ENCODE measurements around the gene GPC3.

GPC3 gene

DNA sequence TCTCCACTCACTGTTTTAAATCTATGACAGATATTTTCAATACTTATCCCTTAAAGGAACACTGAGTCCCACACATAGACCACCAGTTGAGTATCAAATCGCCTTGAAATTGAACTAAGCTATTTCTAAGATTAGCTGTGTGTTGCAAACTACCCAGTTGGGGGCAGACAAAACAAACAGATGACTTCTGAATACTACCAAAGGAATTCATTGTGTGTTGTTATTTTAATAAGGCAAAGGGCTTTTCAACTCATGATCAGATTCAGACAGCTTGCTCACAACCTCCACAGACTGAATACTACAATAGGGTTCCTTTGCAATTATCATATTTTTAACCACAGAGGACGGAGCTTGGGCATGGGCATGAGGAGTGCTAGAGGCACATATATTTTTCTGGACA, 287.1 kb downstream of the GPC3 start:
- peak in 4 of 51 donors; percentile 0 to 7 (median 3) for DNase-seq

DNA sequence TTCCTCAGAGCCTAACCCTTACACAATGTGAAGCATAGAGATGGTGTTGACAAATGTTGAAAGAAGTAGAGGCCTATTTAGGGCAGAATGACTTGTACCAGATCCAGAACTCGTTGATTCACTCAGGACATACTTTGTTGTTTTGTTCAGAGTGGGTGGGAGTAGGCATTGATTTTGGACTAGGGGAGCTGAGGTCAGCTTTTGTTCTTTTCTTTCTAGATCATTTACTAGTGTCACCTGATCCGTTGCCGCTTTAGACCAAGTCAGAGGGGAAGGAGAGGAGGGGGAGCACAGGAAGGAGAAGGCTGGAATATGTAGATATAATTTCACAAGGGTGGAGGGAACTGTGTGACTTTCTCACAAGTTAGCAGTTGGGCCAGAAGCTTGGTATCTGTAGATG, 287.7 kb downstream of the GPC3 start:
- DNase-seq: no peak

DNA sequence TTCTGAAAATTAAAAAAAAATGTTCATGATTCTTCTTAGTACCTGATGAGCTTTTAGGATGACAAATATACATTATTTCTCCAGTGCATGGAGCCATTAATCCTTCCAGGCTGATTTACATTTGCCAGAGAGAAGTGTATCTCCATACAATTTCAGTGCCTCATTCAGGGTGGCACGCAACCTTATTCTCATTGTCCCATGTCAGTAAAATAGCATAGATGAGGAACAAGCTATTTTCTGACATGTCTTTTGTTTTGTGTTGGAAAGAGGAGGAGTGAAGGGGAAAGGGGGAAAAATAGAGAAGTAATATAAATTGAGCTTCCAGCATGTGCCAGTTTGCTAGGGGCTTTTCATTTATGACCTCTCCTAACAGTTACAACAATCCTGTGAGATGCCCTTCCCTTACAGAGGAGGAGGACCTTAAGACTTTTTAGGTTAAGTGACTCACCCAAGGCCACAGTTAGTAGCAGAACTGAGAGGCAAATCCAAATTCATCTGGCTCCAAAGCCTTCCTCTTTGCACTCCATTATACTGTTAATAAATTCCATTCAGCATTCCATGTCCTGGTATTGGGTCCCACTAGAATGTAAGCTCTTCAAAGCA, 295.3 kb downstream of the GPC3 start:
- no peak for DNase-seq

DNA sequence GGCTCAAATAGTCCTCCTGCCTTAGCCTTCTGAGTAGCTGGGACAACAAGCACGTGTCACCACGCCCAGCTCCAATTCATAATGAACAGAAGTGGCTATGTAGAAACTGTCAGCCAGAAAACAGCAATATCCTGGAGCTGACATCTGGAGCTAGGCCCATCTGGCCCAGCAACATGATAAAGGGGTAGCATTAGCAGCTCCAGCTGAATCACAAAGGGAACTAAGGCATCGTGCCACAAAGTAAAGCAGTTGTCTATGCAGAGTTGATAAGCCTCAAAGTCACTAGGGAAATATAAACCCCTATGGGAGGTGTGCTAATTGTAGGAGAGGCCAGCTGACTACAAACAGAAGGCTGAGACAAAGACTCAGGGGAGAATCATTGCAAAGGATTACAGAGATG, 299.6 kb downstream of the GPC3 start:
- DNase-seq: no peak

DNA sequence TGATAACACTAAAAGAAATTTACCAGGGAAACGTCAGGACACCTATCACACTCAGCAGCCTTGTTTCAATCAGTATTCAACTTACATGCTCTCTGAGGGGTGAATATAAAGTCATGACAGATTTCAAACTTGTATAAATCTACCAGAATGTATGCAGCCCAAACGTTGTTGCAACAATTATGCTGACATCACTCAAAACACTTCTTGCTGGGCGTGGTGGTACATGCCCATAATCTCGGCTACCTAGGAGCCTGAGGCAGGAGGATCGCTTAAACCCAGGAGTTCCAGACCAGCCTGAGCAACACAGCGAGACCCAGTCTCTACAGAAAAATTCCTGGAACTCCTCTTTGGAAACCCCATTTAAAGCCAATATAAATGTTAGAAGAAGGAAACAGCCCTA, 303.5 kb downstream of the GPC3 start:
- no peak for DNase-seq

DNA sequence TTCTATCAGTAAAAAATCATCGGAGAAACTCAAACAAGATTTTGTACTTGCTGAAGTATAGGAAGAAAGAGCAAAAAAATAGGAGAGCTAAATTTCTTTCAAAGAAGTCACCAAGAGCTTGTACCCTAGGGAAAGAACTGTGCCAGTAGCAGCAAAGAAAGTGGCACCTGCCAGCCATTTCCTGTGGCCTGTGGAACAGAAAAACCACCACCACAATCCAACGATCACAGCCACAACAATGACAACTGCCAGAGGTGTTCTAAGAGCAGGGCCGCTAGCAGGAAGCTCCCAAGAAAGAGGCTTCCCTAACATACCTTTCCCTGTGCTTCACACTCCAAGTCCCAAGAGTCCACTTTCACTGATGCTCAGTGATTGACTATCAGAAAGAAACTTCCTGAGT, 304.0 kb downstream of the GPC3 start:
- DNase-seq: no peak

DNA sequence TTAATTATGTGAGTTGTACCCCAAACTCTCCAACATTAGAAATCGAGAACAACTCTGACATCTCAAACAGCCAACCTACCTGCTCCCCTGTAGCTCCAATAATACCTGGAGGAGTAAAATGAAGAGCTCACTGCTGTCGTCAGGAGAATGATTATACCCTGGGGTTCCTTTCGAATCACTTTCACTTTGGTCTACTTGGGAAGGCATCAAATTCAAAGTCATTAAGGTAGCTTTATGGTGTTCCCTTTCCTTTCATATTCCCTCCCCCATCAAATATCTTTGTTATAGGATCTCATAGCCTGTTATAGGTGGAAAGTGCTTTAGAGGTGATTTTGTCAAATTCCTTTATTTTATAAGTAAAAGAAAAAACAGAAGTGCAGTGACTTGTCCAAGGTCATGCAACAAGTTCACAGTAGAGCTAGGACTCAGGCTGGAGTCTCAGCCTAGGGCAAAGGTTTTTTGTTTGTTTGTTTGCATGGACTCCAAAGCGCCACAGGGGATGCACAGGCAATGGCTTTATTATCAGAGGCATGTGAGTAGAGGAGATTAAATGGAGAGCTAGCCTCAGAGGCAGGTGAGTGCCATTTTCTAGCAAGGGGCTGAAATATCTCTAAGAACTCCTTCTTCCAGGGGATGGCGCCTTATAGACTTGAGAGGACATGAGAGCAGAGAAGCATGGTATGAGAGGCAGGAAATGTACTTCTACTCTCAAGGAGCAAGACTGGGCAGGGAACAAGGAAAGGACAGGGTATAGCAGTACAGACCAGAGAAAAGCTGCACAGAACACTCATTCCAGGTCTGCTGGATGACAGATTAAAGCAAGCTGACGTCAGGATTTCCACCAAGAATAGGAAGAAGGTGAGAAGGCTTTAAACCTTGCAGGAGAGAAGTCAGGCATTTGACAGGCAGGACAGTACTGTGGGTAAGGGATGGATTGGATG, 308.0 kb downstream of the GPC3 start:
- DNase-seq: no peak

DNA sequence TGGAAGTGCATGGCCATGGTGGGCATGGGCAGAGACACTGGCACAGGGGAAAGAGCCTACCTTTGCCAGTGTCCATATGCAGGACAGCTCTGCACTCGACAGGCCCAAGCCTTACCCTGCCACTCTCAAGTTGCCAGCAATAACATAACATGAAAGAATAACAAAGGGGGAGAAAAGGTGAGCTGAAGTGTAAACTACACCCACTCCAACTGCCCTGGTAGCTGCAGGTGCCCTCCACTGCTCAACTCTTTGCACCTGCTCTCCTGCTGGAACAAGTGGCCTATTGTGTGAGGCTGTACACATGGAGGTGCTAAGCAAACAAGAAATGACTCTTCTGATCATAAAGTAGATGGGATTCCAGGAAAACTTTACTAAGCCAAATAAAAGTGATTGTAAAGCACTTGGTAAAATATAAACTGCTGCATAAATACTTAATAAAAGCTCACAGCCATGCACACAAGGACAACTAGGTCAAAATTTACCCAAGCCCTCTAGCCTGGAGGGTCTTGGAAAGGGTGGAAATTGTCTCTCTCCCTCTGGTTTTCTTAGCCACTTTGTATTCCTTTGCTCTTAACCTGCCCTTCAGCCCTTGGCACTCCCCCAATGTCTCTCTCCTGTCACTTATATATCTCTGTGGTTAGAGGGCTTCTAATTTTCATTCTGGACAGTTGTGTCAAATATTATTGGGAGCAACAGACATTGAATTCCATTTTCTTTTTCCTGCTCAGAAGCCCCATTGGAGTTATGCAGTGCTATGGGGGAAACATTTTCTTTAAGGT, 308.9 kb downstream of the GPC3 start:
- no peak for DNase-seq

DNA sequence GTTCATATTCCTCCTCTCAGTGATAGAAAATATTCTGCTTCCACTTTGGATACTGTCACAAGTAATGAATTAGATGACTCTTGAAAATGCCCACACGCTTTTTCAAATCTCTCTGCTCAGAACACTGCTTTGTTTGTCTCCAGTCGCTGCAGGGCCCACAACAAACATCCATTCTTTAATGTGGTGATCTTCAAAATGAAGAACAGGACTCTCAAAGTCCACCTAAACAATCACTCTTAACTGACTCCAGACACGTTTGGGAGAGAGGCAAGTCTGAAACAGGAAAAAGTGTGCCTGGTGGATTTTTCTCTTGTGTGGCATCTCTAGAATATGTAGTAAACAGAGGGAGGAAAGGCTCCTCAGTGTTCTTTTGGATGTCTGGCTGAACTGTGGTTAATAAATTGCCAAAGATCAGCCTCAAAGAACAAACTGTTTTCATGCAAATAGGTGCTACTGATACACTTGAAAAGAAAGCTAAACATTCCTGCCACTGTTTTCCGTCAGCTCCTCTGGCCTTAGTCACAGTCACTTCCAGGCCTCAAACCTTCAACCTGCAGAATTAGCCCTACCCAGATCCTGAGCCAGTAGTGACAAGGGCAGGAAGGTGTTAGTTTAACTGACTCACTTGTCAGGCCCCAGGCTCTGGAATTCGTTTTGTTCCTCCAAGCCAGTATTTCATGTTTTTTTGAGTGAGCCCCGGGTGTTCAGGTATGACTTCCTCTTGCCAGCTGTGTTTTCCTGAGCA, 310.5 kb downstream of the GPC3 start:
- peak in 2 of 51 donors; percentile 0 for DNase-seq

DNA sequence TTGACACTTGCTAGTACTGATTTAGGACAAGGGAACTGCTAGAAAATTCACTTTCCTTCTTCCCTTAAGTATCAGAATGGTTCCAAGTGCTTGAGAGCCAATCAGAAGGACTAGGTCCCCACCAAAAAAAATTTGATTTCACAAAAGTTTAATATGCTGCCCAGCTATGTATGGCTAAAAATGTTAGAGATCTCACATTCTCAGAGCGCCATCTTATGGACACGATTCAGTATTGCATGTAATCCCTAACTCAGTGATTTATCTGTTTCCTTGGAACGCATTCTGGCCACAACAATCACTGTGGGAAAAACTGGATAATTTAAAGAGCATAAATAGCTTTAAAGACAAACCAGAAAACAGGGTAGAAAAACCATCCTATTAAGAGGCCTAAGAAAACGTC, 315.0 kb downstream of the GPC3 start:
- peak in 5 of 51 donors; percentile 0 to 24 (median 0) for DNase-seq

DNA sequence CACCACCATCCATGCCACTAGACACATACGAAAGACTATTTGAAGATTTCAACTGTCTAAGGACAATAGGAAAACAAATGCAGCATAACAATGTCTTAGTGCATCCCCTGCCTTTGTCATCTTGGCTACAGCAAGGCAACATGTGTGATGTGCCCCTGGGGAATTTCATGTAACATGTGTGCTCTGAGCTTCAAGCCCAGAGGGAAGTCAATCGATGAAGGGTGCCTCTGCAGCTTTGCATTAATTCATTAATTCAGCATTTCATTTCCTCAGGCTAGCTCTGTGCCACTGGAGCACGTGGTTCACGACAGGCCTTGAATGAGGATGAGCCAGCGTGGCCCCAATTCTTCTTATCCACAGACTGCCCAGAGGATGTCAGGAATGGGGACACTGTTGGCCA, 316.2 kb downstream of the GPC3 start:
- no peak for DNase-seq

DNA sequence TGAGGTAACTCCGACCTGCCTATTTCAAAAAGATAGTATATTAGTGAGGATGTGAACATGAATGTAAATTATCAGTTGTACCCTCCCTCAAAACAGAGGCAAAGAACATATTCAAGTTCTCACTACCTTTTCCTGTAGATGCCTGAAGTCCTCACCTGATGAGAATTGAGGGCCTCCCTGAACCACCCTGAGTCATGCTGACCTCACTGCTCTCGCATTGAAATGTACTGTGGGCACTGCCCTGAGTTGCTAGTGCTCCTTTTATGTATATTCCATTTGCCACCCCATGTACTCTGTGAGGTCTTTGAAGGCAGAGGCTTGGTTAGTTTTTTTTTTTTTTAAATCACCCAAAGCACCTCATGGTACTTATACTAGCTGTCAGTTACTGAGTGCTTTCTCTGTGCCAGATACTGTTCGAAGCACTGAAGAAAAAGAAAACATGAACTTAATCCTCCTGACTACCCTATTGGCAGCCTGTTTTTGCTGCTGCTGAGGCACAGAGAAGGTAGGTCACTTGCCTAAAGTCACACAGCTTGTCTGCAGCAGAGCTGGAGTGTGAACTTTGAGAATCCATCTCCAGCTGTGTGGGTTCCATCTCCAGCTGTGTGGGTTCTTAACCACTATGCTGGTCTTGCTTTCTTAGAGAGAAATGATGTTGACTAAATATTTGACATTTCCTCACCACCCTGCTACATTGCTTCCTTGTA, 317.0 kb downstream of the GPC3 start:
- no peak for DNase-seq

DNA sequence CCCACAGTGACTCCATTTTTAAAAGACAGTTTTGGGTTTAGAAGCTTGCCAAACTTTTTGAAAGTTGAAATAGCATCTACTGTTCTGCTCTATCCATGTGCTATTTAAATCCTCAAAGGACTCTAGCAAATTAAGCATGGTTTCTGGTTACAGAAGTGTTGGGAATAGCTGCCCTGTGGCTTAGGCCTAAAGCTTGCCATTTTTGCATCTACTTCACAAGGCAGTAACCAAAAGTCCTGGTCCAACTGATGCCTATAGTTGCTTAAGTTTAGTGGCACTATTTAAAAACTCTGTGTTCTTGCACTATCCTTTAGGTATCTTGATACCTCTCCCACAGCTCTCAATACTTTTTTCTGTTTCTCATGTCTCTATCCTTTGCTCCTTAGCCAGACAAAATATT, 319.1 kb downstream of the GPC3 start:
- DNase-seq: no peak

DNA sequence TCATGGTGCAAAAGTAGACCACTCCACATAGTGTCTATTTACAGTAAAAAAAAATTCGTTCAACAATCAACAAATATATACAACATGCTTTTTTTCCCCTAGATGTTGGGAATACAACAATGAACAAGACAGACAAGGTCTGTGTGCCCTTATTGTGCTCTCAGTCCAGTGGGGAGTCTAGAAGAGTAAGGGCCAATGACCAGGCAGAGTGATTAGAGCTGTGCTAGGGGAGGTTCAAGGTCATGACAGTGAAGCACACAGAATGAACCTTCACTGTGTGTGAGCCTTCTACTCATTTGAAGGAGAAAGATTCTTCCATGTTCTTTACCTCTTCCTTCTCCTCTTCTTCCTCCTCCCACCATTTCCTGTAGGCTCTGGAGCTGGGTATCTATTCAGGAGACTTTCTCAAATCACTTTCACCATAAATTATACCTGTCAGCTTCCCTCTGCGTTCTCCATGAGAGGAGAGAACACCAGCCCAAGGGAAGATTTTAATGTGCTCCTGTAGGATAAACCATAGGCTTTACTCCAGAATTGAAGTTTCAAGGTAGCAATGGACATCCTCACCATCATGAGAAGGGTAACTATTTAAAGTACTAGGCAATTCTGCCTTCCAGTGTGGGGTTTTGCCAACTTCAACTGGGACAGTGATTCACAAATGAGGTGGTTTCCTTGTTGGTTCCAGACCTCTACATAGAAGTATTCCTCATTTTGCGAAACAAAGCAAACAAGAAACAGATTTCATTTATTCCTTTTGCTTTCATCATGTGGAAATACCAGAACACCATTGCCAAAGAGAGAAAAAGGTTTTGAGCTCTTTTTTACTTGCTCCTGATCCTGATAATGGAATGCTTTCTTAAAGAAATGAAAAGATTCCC, 323.2 kb downstream of the GPC3 start:
- DNase-seq: no peak

DNA sequence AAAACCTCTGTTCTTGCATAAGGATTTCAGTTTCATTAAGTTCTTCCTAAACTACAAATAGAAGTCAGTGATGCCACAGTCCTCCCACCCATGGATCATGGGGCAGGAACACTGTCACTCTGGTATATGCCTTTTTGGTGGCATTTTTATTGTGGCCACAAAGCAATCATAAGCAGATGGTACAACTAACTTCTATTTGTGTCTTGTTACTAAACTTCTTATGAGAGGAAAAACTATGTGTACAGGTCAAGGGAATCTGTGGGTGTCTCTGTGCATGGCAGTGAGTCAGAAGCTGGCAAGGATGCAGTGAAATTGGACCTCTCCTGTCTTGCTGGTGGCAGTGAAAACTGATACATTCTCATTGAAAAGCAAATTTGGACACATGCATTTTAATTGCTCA, 325.1 kb downstream of the GPC3 start:
- DNase-seq: no peak

DNA sequence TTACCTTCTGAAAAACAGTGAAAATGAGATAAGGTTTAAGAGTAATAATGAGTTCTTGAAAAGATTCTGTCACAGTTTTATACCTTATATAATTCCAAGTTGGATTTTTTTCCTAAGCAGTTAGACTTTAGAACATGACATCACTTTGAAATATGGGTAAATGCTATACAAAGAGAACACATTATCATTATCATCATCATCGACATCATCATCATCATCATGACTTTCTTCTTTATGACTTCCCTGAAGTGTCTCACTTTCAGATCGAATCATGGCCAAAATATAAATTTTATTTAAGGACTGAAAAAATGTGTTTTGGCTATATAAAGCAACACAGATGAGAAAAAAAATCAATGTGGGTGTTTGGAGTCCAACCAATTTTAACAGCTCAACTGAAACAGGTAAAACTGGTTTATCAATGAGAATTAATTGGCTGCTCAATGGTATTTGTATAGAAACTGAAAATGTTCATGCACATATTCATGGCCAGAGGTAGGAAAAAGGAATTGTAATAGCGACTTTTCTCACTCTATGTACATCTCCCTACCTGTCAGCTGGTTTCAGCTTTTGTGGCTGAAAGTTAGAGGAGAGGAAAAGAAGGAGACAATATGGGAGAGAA, 327.0 kb downstream of the GPC3 start:
- no peak for DNase-seq

DNA sequence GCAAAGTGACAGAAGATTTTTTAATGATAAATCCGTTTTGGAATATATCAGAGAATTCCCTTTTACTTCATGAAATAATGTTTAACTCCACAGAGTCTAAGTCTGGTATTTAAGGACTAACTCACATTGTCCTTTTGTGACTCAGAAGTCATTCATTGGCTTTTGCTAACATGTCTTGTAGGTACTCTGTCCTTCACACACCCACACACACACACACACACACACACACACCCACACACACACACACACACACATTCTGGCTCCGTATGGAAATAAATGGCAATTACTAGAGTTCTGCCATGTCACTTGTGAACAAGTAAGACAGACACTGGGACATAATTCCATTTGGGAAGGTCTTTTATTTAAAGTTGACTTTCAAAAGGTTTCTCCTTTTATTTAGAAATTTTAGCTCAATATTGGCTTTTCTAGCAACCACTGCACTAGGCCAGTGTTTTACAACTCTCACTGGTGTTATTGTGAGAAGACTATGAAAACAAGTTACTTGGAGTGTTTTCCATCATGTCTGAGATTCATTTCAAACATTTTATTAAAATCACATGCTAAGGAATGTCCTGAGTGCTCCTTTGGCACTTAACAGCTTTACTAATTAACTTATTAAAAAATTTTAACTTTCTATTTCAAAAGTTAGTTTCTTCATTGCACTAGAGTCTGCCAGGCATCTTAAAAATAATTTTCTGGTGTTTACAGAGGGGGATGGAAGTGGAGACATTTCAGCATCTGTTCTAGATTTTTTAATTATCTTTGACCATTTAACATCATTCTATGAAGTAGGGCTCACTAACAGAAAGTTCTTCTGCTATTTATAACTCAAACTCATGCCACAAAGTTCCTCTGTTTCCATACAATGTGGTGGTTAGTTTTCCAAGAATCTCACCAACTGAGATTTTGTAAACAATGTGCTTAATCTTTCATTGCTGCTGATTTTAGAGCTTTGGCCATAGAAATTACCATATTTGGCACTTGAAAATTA, 329.8 kb downstream of the GPC3 start:
- no peak for DNase-seq

DNA sequence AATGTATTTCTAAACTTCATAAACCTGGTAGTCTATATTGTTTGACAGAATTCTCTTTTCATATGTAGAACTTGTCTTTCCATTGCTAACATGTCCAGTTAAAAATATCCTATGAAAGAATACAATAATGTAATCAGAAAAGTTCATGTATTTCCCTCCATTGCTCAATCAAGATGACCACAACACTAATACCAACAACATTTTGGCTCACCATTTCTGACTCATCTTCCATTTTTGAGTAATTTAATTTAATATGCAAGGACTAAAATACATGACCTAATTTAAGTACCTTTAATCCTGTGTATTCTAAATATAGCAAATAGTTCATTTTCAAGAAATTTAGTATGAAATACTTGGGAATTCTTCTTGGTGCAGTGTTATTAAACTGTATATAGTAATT, 330.6 kb downstream of the GPC3 start:
- DNase-seq: no peak

All from hypothalamus (tissue), 51 donors.